ENCODE data around the gene HOXC5.

The HOXC5 gene

DNA sequence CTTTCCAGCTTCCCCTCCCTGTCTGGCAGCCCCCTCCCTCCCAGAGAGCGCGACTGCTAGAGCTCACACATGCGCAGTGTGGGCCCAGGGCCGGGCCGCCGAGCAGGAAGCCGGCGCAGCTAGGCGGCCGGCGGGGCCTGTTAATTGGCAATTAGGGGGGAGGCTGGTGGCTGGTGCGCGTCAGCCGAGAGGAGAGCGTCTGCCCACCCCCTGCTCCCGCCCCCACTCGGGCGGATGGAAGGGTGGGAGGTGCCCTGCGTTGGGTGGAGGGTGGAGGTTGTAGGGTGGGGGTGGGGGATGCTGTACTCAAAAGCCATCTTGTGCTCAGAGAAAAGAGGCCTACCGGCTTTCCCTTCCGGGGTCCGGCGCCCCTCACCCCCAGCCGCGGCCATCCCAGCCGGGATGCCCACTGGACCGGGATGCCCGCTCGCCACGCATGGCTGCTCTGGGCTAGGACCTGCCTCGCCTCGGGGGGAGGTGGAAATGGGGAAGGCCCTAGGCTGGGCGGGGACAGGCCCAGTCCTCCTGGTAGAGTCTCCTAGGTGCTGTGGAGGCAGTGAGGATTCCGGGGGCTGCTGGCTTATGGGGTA is 14.9 kb upstream of the HOXC5 start:
- H3K9me3 ChIP-seq (ENCODE audit: control insufficient read depth, insufficient read depth, low read length) = no peaks in the 10 kb centered on the region
- H3K9ac ChIP-seq (ENCODE audit: low read depth, low read length) = peak overlapping the region; percentile 46; the same call in 1 of the 2 replicates
- H3K36me3 ChIP-seq (ENCODE audit: insufficient read depth, low read length) = no peaks in the 10 kb centered on the region
- no peaks in the 10 kb centered on the region for H3K4me1 ChIP-seq (ENCODE audit: insufficient read depth, low read length)

DNA sequence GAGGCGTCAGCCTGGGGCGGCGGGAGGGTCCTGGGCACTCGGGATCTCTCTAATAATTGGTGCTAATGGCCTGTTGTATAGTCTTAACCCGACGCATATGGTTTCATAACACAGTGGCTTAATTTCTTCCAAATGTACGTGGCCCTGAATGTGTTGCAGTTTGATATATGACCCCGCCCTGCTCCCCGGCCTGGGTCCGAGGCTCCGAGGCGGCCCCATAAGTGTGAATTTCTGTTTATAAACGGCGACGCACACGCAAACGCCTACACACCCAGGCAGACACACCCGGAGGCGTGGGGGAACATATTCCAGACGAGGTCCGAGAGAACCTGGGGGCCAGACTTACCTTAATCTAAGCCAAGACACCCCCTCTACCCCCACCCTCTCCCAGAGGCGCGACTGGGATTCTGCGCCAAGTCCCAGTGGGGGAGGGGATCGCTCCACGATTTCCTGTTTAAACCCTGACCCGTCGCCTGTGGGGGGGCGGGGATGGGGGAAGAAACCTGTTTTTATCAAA is 14.3 kb upstream of the HOXC5 start:
- H3K36me3 ChIP-seq (ENCODE audit: insufficient read depth, low read length) = no peaks in the 10 kb centered on the region
- peak overlapping the region; percentile 46; the same call in 1 of the 2 replicates for H3K9ac ChIP-seq (ENCODE audit: low read depth, low read length)
- H3K4me1 ChIP-seq (ENCODE audit: insufficient read depth, low read length) = no peaks in the 10 kb centered on the region
- H3K9me3 ChIP-seq (ENCODE audit: control insufficient read depth, insufficient read depth, low read length) = no peaks in the 10 kb centered on the region

DNA sequence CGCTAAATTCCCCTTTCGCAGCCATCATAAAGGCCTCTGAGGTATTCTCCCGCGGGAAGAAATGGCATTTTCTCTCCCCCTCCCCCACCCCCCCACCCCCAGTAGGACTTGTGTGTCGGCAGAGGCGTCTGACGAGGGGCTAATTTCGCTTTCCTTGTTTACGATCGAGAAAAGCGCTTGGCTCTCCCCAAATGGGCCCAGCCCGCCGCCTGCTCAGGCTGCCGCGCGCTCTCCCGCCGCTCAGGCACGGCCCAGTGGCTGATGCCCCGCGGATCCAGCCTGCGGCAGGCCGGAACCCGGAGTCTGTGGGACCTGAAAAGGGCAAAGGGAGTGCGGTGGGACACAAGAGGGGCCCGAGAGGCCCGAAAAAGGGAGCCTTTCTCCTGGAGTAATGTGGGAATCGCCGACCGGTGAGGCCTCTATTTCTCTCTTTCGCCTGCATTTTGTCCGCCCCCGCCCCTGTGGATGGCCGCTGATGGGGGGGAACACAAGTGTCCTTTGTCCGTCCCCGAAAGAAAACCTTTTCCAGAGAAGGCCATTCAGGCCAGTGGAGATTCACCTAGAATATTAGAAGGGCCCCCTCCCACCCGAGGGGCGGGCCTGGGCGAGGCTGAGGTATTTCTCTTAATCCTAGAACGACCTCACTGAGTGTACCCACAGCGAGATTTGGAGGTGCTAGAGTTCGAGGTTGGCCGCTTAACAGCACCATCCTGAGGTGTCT is 13.6 kb upstream of the HOXC5 start:
- Histone ChIP-seq H3K36me3 (ENCODE audit: insufficient read depth, low read length) (no peaks in the 10 kb centered on the region), H3K9ac (ENCODE audit: low read depth, low read length) (no peak overlapping the region; the same call in 1 of the 2 replicates), H3K4me1 (ENCODE audit: insufficient read depth, low read length) (no peaks in the 10 kb centered on the region)

DNA sequence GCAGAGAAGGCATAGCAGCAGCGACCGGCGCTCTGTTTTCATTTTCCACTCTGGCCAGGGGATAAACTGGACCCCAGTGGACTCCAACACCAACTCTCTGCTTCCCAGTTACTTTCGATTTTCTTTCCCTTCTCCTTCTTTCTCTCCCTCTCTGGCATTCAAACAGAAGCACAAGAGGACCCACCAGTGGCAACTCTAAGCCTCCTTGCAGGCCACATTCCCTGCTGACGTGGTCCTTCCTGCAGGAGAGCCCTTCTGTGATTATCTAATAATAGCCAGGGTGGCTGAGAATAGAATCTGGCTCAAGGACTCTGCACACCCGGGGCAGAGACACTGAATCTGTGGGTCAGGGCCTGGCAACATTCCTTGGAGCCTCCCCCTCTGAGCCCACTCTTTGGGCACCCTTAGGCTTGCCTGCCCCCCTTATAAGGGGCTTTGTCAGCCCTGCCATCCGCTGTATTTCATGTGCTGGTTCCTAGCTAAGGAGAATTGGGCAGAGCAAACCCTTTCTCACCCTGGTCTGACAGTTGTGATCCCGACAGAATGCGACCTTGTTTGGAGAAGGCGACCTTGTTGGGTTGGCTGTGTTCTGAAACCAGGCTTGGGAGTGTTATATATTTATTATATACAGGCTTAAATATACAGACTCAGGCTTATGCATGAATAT is 12.8 kb upstream of the HOXC5 start:
- Histone ChIP-seq H3K9me3 (ENCODE audit: control insufficient read depth, insufficient read depth, low read length) (no peaks in the 10 kb centered on the region), H3K36me3 (ENCODE audit: insufficient read depth, low read length) (no peaks in the 10 kb centered on the region), H3K9ac (ENCODE audit: low read depth, low read length) (no peak overlapping the region), H3K4me1 (ENCODE audit: insufficient read depth, low read length) (no peaks in the 10 kb centered on the region)

More for the DNA sequence above, 13.6 kb upstream of the HOXC5 start:
- H3K9me3 ChIP-seq (ENCODE audit: control insufficient read depth, insufficient read depth, low read length) = no peaks in the 10 kb centered on the region

DNA sequence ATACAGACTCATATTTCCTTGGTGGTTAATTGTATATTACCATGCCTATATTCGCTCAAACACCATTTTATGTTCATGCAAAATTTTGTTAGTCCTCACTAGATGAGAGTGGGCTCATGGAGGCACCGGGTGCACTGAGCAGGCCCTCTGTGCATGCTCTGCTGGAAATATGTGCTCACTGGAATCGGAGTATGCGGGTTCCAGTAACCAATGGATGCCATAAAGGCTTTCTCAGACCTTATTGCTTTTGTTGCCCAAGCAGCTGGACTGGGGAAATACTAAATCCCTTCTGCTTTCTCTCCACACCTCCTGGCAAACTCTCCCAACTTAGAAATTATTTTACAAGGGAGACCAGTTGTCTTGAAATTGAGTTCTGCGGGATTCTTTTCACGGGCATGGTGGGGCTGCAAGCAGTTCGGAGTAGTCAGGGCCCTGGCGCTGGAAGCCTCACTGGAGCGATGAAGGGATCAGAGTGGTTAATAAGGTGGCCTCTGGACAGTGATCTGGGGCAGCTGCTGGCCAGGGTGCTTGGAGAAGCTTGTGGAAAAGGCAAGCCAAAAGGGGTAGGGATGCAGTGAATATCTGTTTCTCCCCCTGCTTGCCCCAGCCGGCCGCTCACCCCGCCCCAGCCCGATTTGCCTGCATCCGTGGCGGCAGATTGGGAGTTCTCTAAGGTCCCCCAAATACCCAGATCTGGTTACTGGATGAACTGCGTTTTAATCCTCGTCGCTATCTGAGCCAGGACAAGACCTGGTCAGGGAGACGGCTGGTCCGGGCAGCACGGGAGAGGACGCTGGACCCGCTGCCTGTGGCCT is 12.1 kb upstream of the HOXC5 start:
- Histone ChIP-seq H3K36me3 (ENCODE audit: insufficient read depth, low read length) (no peaks in the 10 kb centered on the region), H3K9ac (ENCODE audit: low read depth, low read length) (no peak overlapping the region), H3K4me1 (ENCODE audit: insufficient read depth, low read length) (no peaks in the 10 kb centered on the region), H3K9me3 (ENCODE audit: control insufficient read depth, insufficient read depth, low read length) (no peaks in the 10 kb centered on the region)

DNA sequence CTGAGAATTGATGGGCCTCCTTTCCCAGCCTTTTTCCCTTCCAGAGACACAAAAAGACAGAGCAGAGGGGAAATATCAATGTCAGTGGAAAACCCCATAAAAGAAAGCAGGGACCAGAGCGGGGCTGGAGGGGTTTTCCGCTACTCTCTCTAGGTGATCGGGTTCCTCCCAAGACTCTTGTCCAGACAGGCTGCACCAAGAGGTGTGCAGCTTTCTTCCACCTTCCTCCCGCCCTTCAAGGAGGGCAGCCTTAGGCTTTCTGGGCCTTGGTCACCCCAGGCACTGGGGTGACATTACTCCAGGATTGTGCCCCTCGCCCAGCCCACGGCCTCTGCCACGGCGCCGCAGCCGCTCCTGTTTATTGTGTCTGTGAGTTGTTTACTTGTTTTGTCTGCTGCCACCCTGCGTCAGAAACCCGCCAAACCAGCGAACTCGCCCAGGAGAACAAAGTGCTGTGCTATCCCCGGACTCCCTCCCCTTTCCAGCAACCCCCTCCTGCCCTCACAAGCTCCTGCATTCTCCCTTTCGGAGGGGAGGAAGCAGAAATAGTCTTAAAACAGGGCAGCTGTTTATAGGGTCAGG is 11.3 kb upstream of the HOXC5 start:
- Histone ChIP-seq H3K9ac (ENCODE audit: low read depth, low read length) (no peak overlapping the region), H3K36me3 (ENCODE audit: insufficient read depth, low read length) (no peaks in the 10 kb centered on the region), H3K9me3 (ENCODE audit: control insufficient read depth, insufficient read depth, low read length) (no peaks in the 10 kb centered on the region), H3K4me1 (ENCODE audit: insufficient read depth, low read length) (no peaks in the 10 kb centered on the region)

DNA sequence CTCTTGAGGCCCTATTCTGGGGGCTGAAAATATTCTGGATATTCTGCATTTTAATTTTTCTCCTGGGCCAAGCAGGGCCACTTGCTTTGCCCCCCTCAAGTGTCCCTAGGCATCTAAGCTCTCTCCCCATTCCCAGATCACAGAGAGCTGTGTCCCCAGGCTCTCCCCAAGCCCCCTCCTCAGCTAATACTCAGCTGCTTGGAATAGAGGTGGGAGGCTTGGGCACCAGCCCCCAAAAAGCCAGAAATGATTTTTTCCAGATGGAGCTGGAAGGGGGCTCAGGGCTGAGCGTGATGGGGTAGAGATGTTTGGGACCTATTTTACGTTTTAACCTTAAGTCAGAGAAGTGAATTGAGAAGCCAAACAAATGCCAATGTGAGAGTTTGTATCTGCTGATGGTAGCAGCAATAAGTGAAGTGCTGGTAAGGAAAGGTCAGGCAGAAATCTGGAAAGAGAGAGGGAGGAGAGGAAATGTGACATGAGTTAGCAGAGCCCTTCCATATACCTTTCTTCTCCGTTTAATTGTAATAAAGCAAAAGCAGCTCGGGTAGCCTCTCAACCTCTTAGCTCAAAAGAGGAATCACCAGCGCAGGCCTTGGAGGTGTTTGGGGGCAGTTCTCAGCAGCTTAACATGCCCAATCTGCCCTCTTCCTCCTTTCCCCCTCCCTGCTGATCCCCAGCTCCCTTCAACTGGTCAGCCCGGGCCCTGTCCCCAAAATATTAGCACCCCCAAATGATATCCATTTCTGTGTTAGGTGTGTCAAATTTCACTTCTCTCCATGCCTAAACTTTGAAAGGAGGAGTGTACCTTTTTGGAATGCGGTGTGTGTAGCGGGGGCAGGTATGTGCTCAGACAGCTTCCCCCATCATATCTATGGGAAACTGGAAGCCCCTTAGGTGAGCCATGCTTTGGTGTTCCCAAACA is 9.6 kb upstream of the HOXC5 start:
- H3K9me3 ChIP-seq (ENCODE audit: control insufficient read depth, insufficient read depth, low read length) = no peaks in the 10 kb centered on the region
- H3K9ac ChIP-seq (ENCODE audit: low read depth, low read length) = no peak overlapping the region
- no peaks in the 10 kb centered on the region for H3K36me3 ChIP-seq (ENCODE audit: insufficient read depth, low read length)
- H3K4me1 ChIP-seq (ENCODE audit: insufficient read depth, low read length) = no peaks in the 10 kb centered on the region

DNA sequence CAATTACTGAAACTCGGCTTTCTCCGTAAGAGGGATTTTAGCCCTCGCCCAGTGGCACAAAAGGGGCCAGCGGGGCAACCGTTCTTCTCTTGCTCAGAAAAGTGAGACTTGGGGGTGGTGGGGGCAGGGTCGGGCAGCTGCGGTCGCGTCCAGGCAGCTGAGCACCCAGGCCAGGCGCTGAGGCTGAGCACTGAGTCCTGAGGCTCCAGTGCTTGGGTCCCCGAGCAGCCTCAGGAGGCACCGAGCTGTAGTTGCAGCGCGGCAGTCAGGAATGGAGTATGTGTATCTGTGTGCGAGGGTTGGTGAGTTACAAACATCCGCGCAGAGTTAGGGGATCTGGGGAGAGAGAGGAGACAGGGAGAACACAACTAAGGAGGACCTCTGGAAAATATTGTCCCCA is 8.7 kb upstream of the HOXC5 start:
- no peaks in the 10 kb centered on the region for H3K9me3 ChIP-seq (ENCODE audit: control insufficient read depth, insufficient read depth, low read length)
- no peaks in the 10 kb centered on the region for H3K36me3 ChIP-seq (ENCODE audit: insufficient read depth, low read length)
- H3K4me1 ChIP-seq (ENCODE audit: insufficient read depth, low read length) = 0 out of 2 replicates have a peak, but pooled peaks cover 4% of the 10 kb centered on the region
- no peak overlapping the region for H3K9ac ChIP-seq (ENCODE audit: low read depth, low read length)

DNA sequence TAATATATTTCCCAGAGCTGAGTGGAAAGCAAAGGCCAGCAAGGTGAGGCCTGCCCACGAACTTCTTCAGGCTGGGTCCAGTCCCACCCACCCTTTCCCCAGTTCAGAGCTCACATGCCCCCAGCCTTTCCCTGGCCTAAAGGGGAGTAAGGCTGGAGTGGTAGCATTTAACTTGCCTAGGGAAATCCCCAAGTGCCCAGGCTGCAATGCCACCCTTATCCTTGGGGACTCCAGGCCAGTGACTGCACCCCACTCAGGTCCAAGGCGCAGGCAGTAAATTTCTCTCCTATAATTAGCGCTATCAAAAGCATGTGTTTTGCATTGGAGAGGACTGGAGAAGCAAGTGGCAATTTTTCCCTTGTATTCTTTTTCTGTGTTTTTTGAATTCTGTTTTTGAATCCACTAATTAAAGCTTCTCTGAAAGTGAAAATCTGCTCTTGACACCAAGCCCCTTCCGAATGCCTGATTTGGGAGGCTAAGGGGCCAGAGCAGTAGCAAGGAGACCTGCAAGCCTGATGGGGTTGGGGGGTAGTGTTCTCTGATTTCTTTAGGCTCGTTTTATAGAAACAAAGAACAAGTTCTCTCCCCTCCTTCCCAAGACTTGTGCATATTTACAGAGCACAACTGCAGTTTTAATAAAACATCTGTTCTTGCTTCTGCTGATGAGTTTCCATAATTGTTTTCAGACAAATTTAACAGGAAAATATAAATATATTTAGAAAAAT is 8.1 kb upstream of the HOXC5 start:
- Histone ChIP-seq H3K36me3 (ENCODE audit: insufficient read depth, low read length) (no peaks in the 10 kb centered on the region), H3K9me3 (ENCODE audit: control insufficient read depth, insufficient read depth, low read length) (no peaks in the 10 kb centered on the region), H3K9ac (ENCODE audit: low read depth, low read length) (no peak overlapping the region), H3K4me1 (ENCODE audit: insufficient read depth, low read length) (0 out of 2 replicates have a peak, but pooled peaks cover 4% of the 10 kb centered on the region)

DNA sequence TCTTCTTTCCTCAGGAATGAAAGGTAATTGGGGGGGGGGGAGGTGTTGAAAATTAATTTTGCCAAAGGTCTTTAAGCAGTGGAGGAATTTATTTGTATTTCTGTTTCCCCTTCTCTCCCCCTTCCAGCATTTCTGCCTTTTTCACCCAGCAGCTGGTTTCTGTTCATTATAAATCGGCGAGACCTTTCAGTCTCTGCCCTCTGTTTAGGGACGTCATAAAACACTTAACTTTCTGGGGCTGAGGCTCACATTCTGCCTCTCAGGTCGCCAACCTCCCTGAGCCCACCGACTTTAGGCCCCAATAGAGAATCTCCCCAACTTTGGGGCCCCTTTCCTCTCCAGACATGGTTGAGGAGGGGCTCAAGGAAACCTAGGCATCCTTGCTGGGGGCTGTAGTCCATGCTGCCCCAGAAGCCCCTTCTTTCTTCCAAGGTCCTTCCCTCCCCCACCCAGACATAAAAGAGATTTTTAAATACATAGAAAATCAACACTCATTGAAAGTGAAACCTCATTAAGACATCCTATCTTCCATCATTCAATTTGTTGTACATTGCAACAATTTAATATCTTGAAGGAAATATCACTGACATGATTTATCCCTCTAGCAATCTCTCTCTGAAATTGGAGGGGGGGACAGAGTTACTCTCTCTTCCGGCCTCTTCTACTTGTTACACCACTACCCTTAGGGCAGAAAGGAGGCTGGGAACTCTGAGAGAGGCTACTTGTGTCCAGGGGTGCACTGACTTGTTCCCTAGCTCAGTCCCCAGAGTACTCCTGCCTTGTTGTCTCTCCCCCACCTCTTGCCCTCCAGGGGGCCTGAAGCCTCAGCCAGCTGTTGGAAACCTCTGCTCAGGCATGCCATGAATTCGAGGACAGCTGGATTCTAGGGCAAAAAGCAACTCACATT is 7.1 kb upstream of the HOXC5 start:
- Histone ChIP-seq H3K4me1 (ENCODE audit: insufficient read depth, low read length) (0 out of 2 replicates have a peak, but pooled peaks cover 4% of the 10 kb centered on the region), H3K36me3 (ENCODE audit: insufficient read depth, low read length) (no peaks in the 10 kb centered on the region), H3K9me3 (ENCODE audit: control insufficient read depth, insufficient read depth, low read length) (no peaks in the 10 kb centered on the region), H3K9ac (ENCODE audit: low read depth, low read length) (no peak overlapping the region)

DNA sequence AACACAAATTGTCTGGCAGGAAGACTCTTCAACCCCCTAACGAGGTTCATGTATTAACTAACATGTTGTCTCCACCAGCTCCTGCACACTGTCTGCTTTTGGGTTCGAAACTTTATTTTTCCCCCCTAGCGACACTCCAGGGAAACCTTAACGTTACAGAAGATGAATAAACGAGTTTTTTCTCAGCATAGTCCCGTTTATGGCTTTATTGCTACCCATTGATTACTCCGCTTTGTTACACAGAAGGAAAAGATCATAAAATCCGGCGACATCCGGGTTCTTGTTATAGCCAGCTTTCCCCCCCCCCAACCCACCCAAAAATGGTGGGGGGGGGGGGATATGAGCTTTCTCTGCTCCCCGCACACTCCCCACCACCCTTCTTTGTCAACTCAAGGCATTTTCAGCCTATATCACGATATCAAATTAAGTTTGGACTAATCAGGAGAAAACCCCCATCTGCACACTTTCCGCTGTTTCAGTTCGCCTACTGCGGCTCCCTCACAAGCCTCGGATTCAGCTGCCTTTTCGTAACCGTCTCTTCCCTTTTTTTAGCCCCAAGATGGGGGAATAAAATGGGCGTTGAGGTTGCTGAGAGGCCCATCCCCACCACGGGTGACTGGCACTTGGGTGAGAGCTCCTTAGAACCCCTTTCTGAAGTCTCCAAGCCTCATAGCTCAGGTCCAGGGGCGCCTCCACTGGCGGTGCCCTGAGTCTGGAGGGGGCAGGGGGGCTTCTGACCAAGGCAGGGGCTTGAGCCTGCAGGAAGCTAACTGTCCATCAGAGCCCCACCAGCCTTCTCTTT is 6.0 kb upstream of the HOXC5 start:
- Histone ChIP-seq H3K9me3 (ENCODE audit: control insufficient read depth, insufficient read depth, low read length) (no peaks in the 10 kb centered on the region), H3K4me1 (ENCODE audit: insufficient read depth, low read length) (0 out of 2 replicates have a peak, but pooled peaks cover 4% of the 10 kb centered on the region), H3K36me3 (ENCODE audit: insufficient read depth, low read length) (no peaks in the 10 kb centered on the region), H3K9ac (ENCODE audit: low read depth, low read length) (no peak overlapping the region)
